A549 treated with GW870086 at 1 μM for 4 hours (cell line): ENCODE data around the gene RTL10. TPM values are rescaled to one million over a fixed set of nuclear protein-coding genes. Genes with fewer than 3 reads are reported as not detected.

Experiments used
- total RNA-seq: library from RNA; stranded (reverse); fragments of 200-300 nt; extraction: Qiagen RNA extraction; gene quantifications from 5 replicates; pipeline ENCODE4 v1.2.3, GENCODE V29; 2022; ENCODE audit warnings: low read depth

The RTL10 gene
- 5.0 to 8.4 TPM (median 7.8 TPM) in 5 replicates for total RNA-seq

GRCh38 chr22:19854778-19855503 lies at the start of gene RTL10, which contains the start of gene GNB1L:
TSS of gene RTL10 (minus strand) at chr22:19854874. CDS start at chr22:19852261, 2,613 bp downstream.
TSS of gene GNB1L (minus strand) at chr22:19854874. CDS start at chr22:19821355, 33,519 bp downstream.

Other genes starting within 250 kb of the RTL10 start
- gene SEPTIN5, start 140.4 kb downstream of the RTL10 start, total RNA-seq = 7.0 to 10.2 TPM (median 9.5 TPM) in 5 replicates
- gene GP1BB, start 131.3 kb downstream of the RTL10 start, total RNA-seq = 0.45 to 1.9 TPM (median 1.5 TPM) in 5 replicates
- 2.2 to 4.7 TPM (median 4.2 TPM) in 5 replicates for gene TBX1, start 94.1 kb downstream of the RTL10 start, total RNA-seq
- gene GNB1L, start within 50 bp of the RTL10 start, total RNA-seq = 15.4 to 19.6 TPM (median 18.4 TPM) in 5 replicates
- 121 to 166 TPM (median 154 TPM) in 5 replicates for gene COMT, start 86.9 kb upstream of the RTL10 start, total RNA-seq
- gene TXNRD2, start 86.9 kb upstream of the RTL10 start, total RNA-seq = 26.1 to 43.0 TPM (median 34.7 TPM) in 5 replicates
- gene ARVCF, start 161.9 kb upstream of the RTL10 start, total RNA-seq = 1.6 to 3.4 TPM (median 2.1 TPM) in 5 replicates
- gene TANGO2, start 166.2 kb upstream of the RTL10 start, total RNA-seq = 10.8 to 17.2 TPM (median 12.7 TPM) in 5 replicates
- gene DGCR8, start 225.4 kb upstream of the RTL10 start, total RNA-seq = 17.8 to 20.0 TPM (median 18.9 TPM) in 5 replicates